ENCODE results near the gene SLC25A42.

Gene SLC25A42

DNA sequence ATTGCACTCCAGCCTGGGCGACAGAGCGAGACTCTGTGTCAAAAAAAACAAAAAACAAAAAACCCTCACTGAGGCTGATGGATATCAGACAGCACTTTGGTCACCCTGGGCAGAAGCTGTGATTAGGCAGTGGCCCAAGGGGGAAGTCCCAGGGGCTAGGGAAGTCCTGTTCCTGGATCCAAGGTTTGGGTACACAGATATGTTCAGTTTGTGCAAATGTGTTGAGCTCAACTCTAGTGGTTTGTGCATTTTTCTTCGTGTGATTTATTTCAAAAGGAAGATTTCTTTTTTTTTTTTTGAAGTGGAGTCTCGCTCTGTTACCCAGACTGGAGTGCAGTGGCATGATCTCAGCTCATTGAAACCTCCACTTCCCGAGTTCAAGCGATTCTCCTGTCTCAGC, 94.0 kb downstream of the SLC25A42 start:
- no peak overlapping the region for H3K4me3 ChIP-seq (ENCODE audit: low read depth, low read length)
- TF ChIP-seq CTCF (IDR thresholded peaks at IDR 0.05; ENCODE audit: low read depth, low read length), result no peak

GRCh38 chr19:19159534-19159933, 95.7 kb downstream of the SLC25A42 start:
- no peak overlapping the region for H3K4me3 ChIP-seq (ENCODE audit: low read depth, low read length)
- TF ChIP-seq CTCF (IDR thresholded peaks at IDR 0.05; ENCODE audit: low read depth, low read length), result no peak

- TF ChIP-seq CTCF (IDR thresholded peaks at IDR 0.05; ENCODE audit: low read depth, low read length), result no peak
- no peak overlapping the region for H3K4me3 ChIP-seq (ENCODE audit: low read depth, low read length)
Observed at GRCh38 chr19:19160461-19161035, 96.8 kb downstream of the SLC25A42 start.

GRCh38 chr19:19162495-19162894, 98.7 kb downstream of the SLC25A42 start:
- TF ChIP-seq CTCF (IDR thresholded peaks at IDR 0.05; ENCODE audit: low read depth, low read length), result no peak
- H3K4me3 ChIP-seq (ENCODE audit: low read depth, low read length), result no peak overlapping the region

All from WI38 (cell line).